HEK293 (cell line): ENCODE data around the gene HTRA2.

ENCODE experiments used
- BCL11A ChIP-seq: fragments of 450-650 bp; formaldehyde crosslinking; IDR thresholded peaks from 2 replicates; pipeline ENCODE4 v1.5.1; 2016; ENCODE audit warnings: low read depth, missing biosample characterization, missing genetic modification characterization
- CTCF ChIP-seq: fragments of 450-650 bp; formaldehyde crosslinking; IDR thresholded peaks from 2 replicates; pipeline ENCODE4 v1.5.1; 2016; ENCODE audit warnings: missing biosample characterization, missing genetic modification characterization
- FEZF1 ChIP-seq: fragments of 450-650 bp; formaldehyde crosslinking; IDR thresholded peaks from 2 replicates; pipeline ENCODE4 v1.5.1; 2016; ENCODE audit warnings: missing biosample characterization, missing genetic modification characterization
- HOXC10 ChIP-seq: sonication (generic); formaldehyde crosslinking; IDR thresholded peaks from 2 replicates; pipeline ENCODE4 v1.8.1; 2023; ENCODE audit warnings: mild to moderate bottlenecking, missing genetic modification reagents
- KLF16 ChIP-seq: fragments of 450-650 bp; formaldehyde crosslinking; IDR thresholded peaks from 2 replicates; pipeline ENCODE4 v1.5.1; 2017; ENCODE audit warnings: missing biosample characterization, missing genetic modification characterization
- KLF17 ChIP-seq: fragments of 450-650 bp; formaldehyde crosslinking; IDR thresholded peaks from 2 replicates; pipeline ENCODE4 v1.5.1; 2016; ENCODE audit warnings: missing biosample characterization, missing genetic modification characterization
- KLF8 ChIP-seq: fragments of 450-650 bp; formaldehyde crosslinking; IDR thresholded peaks from 2 replicates; pipeline ENCODE4 v1.5.1; 2016; ENCODE audit warnings: missing biosample characterization, missing genetic modification characterization
- SP2 ChIP-seq: fragments of 450-650 bp; formaldehyde crosslinking; IDR thresholded peaks from 2 replicates; pipeline ENCODE4 v1.5.1; 2016; ENCODE audit warnings: missing biosample characterization, missing genetic modification characterization
- SP3 ChIP-seq: fragments of 450-650 bp; formaldehyde crosslinking; IDR thresholded peaks from 2 replicates; pipeline ENCODE4 v1.5.1; 2016; ENCODE audit warnings: missing biosample characterization, missing genetic modification characterization
- TRIM28 ChIP-seq: IDR thresholded peaks from 2 replicates; pipeline ENCODE4 v1.6.1; 2011; ENCODE audit warnings: low read length, control low read depth, borderline replicate concordance
- WT1 ChIP-seq: fragments of 450-650 bp; formaldehyde crosslinking; IDR thresholded peaks from 2 replicates; pipeline ENCODE4 v1.5.1; 2016; ENCODE audit warnings: missing biosample characterization, missing genetic modification characterization
- ZBTB48 ChIP-seq: fragments of 450-650 bp; formaldehyde crosslinking; IDR thresholded peaks from 2 replicates; pipeline ENCODE4 v1.5.1; 2016; ENCODE audit warnings: missing biosample characterization, missing genetic modification characterization
- ZEB2 ChIP-seq: fragments of 450-650 bp; formaldehyde crosslinking; IDR thresholded peaks from 2 replicates; pipeline ENCODE4 v1.5.1; 2016; ENCODE audit warnings: missing biosample characterization, missing genetic modification characterization
- ZNF19 ChIP-seq: fragments of 450-650 bp; formaldehyde crosslinking; IDR thresholded peaks from 2 replicates; pipeline ENCODE4; 2016; ENCODE audit warnings: missing biosample characterization, missing genetic modification characterization, low read depth
- ZNF23 ChIP-seq: fragments of 450-650 bp; formaldehyde crosslinking; IDR thresholded peaks from 2 replicates; pipeline ENCODE4 v1.5.1; 2016; ENCODE audit warnings: missing biosample characterization, missing genetic modification characterization, borderline replicate concordance
- ZNF274 ChIP-seq, 2 experiments: fragments of 200-500 bp in 1 of 2; fragments of 450-650 bp in 1 of 2; sonication (Bioruptor generic) in 1 of 2; formaldehyde crosslinking in 1 of 2; IDR thresholded peaks; 2 replicates each; pipeline versions ENCODE4 v1.5.1 to v1.6.1; 2014 to 2016; ENCODE audit warnings: borderline replicate concordance in 1 of 2, inconsistent platforms in 1 of 2, low read length in 1 of 2, missing biosample characterization in 1 of 2, missing genetic modification characterization in 1 of 2
- ZNF311 ChIP-seq: fragments of 450-650 bp; formaldehyde crosslinking; IDR thresholded peaks from 2 replicates; pipeline ENCODE4 v1.5.1; 2017; ENCODE audit warnings: missing biosample characterization, missing genetic modification characterization, borderline replicate concordance
- ZNF324 ChIP-seq: fragments of 450-650 bp; formaldehyde crosslinking; IDR thresholded peaks from 2 replicates; pipeline ENCODE4 v1.5.1; 2016; ENCODE audit warnings: missing biosample characterization, missing genetic modification characterization
- ZNF518A ChIP-seq: fragments of 450-650 bp; formaldehyde crosslinking; conservative IDR thresholded peaks from 2 replicates; pipeline ENCODE4 v1.5.1; 2016; ENCODE audit warnings: low read depth, missing biosample characterization, missing genetic modification characterization
- ZNF548 ChIP-seq: fragments of 450-650 bp; formaldehyde crosslinking; IDR thresholded peaks from 2 replicates; pipeline ENCODE4 v1.5.1; 2016; ENCODE audit warnings: missing biosample characterization, missing genetic modification characterization
- ZNF664 ChIP-seq: fragments of 450-650 bp; formaldehyde crosslinking; IDR thresholded peaks from 2 replicates; pipeline ENCODE4 v1.5.1; 2016; ENCODE audit warnings: missing biosample characterization, missing genetic modification characterization
- ZNF701 ChIP-seq: fragments of 450-650 bp; formaldehyde crosslinking; IDR thresholded peaks from 2 replicates; pipeline ENCODE4 v1.5.1; 2016; ENCODE audit warnings: missing biosample characterization, missing genetic modification characterization
- ZNF747 ChIP-seq: fragments of 450-650 bp; formaldehyde crosslinking; IDR thresholded peaks from 2 replicates; pipeline ENCODE4 v1.5.1; 2016; ENCODE audit warnings: missing biosample characterization, missing genetic modification characterization
- ZNF768 ChIP-seq: fragments of 450-650 bp; formaldehyde crosslinking; IDR thresholded peaks from 2 replicates; pipeline ENCODE4 v1.5.1; 2018; ENCODE audit warnings: missing biosample characterization, mild to moderate bottlenecking, missing genetic modification characterization
- TF ChIP-seq, protein P1 (sequence below): fragments of 450-650 bp; formaldehyde crosslinking; IDR thresholded peaks from 2 replicates; pipeline ENCODE4 v1.5.1; 2017; ENCODE audit warnings: missing biosample characterization, mild to moderate bottlenecking, missing genetic modification characterization, moderate library complexity
- TF ChIP-seq, protein P2 (sequence below): fragments of 450-650 bp; formaldehyde crosslinking; IDR thresholded peaks from 2 replicates; pipeline ENCODE4 v1.5.1; 2016; ENCODE audit warnings: missing biosample characterization, missing genetic modification characterization, low read depth
- TF ChIP-seq, protein P3 (sequence below): fragments of 450-650 bp; formaldehyde crosslinking; IDR thresholded peaks from 2 replicates; pipeline ENCODE4 v1.5.1; 2016; ENCODE audit warnings: missing biosample characterization, missing genetic modification characterization

Gene HTRA2

GRCh38 chr2:74529357-74530238 is at the start of gene HTRA2, which contains the start of gene AUP1 (continued):
- TF ChIP-seq ZNF518A (tag by site-specific recombination) (0 out of 2 replicates have a peak, but pooled peaks have one; percentile 47), ZNF701 (tag by site-specific recombination) (no peak), ZNF274 (IDR thresholded peaks at IDR 0.05; ENCODE audit: low read length) (no peak), ZNF274 (tag by site-specific recombination; IDR thresholded peaks at IDR 0.05; ENCODE audit: borderline replicate concordance) (no peak), ZNF768 (no peak), KLF8 (tag by site-specific recombination) (peak; percentile 90), HOXC10 (CRISPR knock-in tag) (peak; percentile 30; the same call in 1 of the 2 replicates), WT1 (tag by site-specific recombination) (peak; percentile 64), ZBTB48 (tag by site-specific recombination) (0 out of 2 replicates have a peak, but pooled peaks have one; percentile 5), FEZF1 (tag by site-specific recombination) (no peak), KLF17 (peak; percentile 54), ZEB2 (tag by site-specific recombination) (peak; percentile 74), ZNF324 (tag by site-specific recombination) (peak; percentile 53; the same call in 1 of the 2 replicates), CTCF (tag by site-specific recombination) (no peak), BCL11A (peak; percentile 42; the same call in 1 of the 2 replicates), ZNF19 (tag by site-specific recombination) (no peak), ZNF311 (tag by site-specific recombination) (no peak), ZNF548 (tag by site-specific recombination) (no peak), TRIM28 (no peak), KLF16 (tag by site-specific recombination) (0 out of 2 replicates have a peak, but pooled peaks have one; percentile 36), ZNF664 (tag by site-specific recombination) (no peak), ZNF747 (tag by site-specific recombination) (no peak), ZNF23 (tag by site-specific recombination) (no peak), SP3 (tag by site-specific recombination) (peak; percentile 99), SP2 (tag by site-specific recombination) (peak; percentile 92)
- TF ChIP-seq, protein P1, sequence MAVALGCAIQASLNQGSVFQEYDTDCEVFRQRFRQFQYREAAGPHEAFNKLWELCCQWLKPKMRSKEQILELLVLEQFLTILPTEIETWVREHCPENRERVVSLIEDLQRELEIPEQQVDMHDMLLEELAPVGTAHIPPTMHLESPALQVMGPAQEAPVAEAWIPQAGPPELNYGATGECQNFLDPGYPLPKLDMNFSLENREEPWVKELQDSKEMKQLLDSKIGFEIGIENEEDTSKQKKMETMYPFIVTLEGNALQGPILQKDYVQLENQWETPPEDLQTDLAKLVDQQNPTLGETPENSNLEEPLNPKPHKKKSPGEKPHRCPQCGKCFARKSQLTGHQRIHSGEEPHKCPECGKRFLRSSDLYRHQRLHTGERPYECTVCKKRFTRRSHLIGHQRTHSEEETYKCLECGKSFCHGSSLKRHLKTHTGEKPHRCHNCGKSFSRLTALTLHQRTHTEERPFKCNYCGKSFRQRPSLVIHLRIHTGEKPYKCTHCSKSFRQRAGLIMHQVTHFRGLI (tag by site-specific recombination) = no peak
- TF ChIP-seq, protein P2, sequence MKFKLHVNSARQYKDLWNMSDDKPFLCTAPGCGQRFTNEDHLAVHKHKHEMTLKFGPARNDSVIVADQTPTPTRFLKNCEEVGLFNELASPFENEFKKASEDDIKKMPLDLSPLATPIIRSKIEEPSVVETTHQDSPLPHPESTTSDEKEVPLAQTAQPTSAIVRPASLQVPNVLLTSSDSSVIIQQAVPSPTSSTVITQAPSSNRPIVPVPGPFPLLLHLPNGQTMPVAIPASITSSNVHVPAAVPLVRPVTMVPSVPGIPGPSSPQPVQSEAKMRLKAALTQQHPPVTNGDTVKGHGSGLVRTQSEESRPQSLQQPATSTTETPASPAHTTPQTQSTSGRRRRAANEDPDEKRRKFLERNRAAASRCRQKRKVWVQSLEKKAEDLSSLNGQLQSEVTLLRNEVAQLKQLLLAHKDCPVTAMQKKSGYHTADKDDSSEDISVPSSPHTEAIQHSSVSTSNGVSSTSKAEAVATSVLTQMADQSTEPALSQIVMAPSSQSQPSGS (tag by site-specific recombination) = no peak
- TF ChIP-seq, protein P3, sequence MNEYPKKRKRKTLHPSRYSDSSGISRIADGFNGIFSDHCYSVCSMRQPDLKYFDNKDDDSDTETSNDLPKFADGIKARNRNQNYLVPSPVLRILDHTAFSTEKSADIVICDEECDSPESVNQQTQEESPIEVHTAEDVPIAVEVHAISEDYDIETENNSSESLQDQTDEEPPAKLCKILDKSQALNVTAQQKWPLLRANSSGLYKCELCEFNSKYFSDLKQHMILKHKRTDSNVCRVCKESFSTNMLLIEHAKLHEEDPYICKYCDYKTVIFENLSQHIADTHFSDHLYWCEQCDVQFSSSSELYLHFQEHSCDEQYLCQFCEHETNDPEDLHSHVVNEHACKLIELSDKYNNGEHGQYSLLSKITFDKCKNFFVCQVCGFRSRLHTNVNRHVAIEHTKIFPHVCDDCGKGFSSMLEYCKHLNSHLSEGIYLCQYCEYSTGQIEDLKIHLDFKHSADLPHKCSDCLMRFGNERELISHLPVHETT (tag by site-specific recombination) = no peak
